ENCODE data around the gene KCMF1. TPM values are rescaled to one million over a fixed set of nuclear protein-coding genes. Genes with fewer than 3 reads are reported as not detected.
A peak's percentile ranks its signal among the peaks of the same experiment; 100 is the strongest.

Gene KCMF1
- total RNA-seq, 3 donors from 2014 or later (not counting 1 experiment from before 2014, with no cell fraction given) = 70.8 to 81.4 (median 77.1) TPM

DNA sequence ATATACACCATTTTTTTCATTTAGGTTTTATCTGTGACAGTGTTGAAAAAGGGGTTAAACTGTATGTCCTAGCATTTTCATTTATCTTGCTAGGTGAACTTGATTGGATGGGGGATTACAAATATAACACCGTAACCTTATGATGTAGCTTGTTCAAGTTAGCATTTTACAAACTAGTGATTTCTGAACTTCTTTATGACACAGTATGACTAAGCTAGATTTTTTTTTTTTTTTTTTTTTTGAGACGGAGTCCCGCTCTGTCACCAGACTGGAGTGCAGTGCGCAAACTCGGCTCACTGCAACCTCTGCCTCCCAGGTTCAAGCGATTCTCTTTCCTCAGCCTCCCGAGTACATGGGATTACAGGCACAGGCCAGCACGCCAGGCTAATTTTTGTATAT, 47.1 kb downstream of the KCMF1 start:
- no peak overlapping the region for H3K27ac ChIP-seq (ENCODE audit: low read length)
- Mint-ChIP-seq H3K4me3 (no peak overlapping the region), H3K27me3 (ENCODE audit: low read depth in 2 of 2) (no peaks in the 10 kb centered on the region), H3K36me3 (no peaks in the 10 kb centered on the region), H3K9me3 (no peaks in the 10 kb centered on the region), H3K4me1 (peaks cover 44 to 51% of the 10 kb centered on the region in 2 donors), H3K27ac (peak overlapping the region in 1 of 2 donors; percentile 76)
- H3K36me3 ChIP-seq (ENCODE audit: control insufficient read depth, insufficient read depth, low read length) = no peaks in the 10 kb centered on the region
- TF ChIP-seq, protein P1, sequence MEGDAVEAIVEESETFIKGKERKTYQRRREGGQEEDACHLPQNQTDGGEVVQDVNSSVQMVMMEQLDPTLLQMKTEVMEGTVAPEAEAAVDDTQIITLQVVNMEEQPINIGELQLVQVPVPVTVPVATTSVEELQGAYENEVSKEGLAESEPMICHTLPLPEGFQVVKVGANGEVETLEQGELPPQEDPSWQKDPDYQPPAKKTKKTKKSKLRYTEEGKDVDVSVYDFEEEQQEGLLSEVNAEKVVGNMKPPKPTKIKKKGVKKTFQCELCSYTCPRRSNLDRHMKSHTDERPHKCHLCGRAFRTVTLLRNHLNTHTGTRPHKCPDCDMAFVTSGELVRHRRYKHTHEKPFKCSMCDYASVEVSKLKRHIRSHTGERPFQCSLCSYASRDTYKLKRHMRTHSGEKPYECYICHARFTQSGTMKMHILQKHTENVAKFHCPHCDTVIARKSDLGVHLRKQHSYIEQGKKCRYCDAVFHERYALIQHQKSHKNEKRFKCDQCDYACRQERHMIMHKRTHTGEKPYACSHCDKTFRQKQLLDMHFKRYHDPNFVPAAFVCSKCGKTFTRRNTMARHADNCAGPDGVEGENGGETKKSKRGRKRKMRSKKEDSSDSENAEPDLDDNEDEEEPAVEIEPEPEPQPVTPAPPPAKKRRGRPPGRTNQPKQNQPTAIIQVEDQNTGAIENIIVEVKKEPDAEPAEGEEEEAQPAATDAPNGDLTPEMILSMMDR (IDR thresholded peaks at IDR 0.05) = peak; percentile 1
- ATAC-seq (no peak), DNase-seq (no peak)
- intact Hi-C loops (cut with micrococcal nuclease) = no loop called here
- H3K4me1 ChIP-seq (ENCODE audit: control insufficient read depth, insufficient read depth, low read length) = no peaks in the 10 kb centered on the region
- no peak overlapping the region for H3K4me3 ChIP-seq (ENCODE audit: low read length)
- 92% methylated on average over 8 of the region's 8 CpGs for WGBS (ENCODE audit: insufficient coverage)
- no peaks in the 10 kb centered on the region for H3K27me3 ChIP-seq (ENCODE audit: control insufficient read depth, insufficient read depth, low read length)
- no peaks in the 10 kb centered on the region for H3K9me3 ChIP-seq (ENCODE audit: control insufficient read depth, insufficient read depth, low read length)

- Histone ChIP-seq H3K27me3 (ENCODE audit: control insufficient read depth, insufficient read depth, low read length) (no peaks in the 10 kb centered on the region), H3K9me3 (ENCODE audit: control insufficient read depth, insufficient read depth, low read length) (no peaks in the 10 kb centered on the region), H3K4me1 (ENCODE audit: control insufficient read depth, insufficient read depth, low read length) (no peaks in the 10 kb centered on the region), H3K27ac (ENCODE audit: low read length) (no peak overlapping the region), H3K36me3 (ENCODE audit: control insufficient read depth, insufficient read depth, low read length) (no peaks in the 10 kb centered on the region), H3K4me3 (ENCODE audit: low read length) (no peak overlapping the region)
- TF ChIP-seq, protein P1 (IDR thresholded peaks at IDR 0.05) = no peak
- no peak overlapping the region for H3K4me3 Mint-ChIP-seq
- ATAC-seq = no peak
- no peaks in the 10 kb centered on the region for H3K36me3 Mint-ChIP-seq
- peaks cover 35 to 53% of the 10 kb centered on the region in 2 donors for H3K4me1 Mint-ChIP-seq
- H3K27ac Mint-ChIP-seq = no peak overlapping the region
- DNase-seq = no peak
- intact Hi-C loops (cut with micrococcal nuclease) = no loop called here
- H3K9me3 Mint-ChIP-seq = no peaks in the 10 kb centered on the region
- no peaks in the 10 kb centered on the region for H3K27me3 Mint-ChIP-seq (ENCODE audit: low read depth in 2 of 2)
Observed at GRCh38 chr2:85019121-85019520, 48.2 kb downstream of the KCMF1 start.

DNA sequence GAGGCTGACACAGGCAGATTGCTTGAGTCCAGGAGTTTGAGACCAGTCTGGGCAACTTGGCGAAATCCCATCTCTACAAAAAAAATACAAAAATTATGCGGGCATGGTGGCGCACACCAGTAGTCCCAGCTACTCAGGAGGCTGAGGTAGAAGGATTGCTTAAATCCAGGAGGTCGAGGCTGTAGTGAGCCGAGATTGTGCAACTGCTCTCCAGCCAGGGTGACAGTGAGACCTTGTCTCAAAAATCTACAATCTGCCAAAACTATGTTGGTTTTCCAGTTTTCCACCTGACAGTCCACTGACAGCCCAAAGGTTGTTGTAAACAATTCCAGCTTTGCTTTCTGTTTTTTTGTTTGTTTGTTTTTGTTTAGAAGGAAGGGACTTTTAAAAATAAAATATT, 51.3 kb downstream of the KCMF1 start:
- H3K36me3 ChIP-seq (ENCODE audit: control insufficient read depth, insufficient read depth, low read length) = no peaks in the 10 kb centered on the region
- Mint-ChIP-seq H3K4me1 (peaks cover 28 to 46% of the 10 kb centered on the region in 2 donors), H3K36me3 (no peaks in the 10 kb centered on the region), H3K9me3 (no peaks in the 10 kb centered on the region), H3K4me3 (no peak overlapping the region), H3K27ac (peak overlapping the region in 1 of 2 donors; percentile 58), H3K27me3 (ENCODE audit: low read depth in 2 of 2) (no peaks in the 10 kb centered on the region)
- WGBS (ENCODE audit: insufficient coverage) = 97% methylated on average over 5 of the region's 5 CpGs
- H3K9me3 ChIP-seq (ENCODE audit: control insufficient read depth, insufficient read depth, low read length) = no peaks in the 10 kb centered on the region
- TF ChIP-seq, protein P1 (IDR thresholded peaks at IDR 0.05) = no peak
- no peak overlapping the region for H3K4me3 ChIP-seq (ENCODE audit: low read length)
- intact Hi-C loops (cut with micrococcal nuclease) = no loop called here
- no peak for ATAC-seq
- H3K4me1 ChIP-seq (ENCODE audit: control insufficient read depth, insufficient read depth, low read length) = no peaks in the 10 kb centered on the region
- no peak for DNase-seq
- no peak overlapping the region for H3K27ac ChIP-seq (ENCODE audit: low read length)
- no peaks in the 10 kb centered on the region for H3K27me3 ChIP-seq (ENCODE audit: control insufficient read depth, insufficient read depth, low read length)

DNA sequence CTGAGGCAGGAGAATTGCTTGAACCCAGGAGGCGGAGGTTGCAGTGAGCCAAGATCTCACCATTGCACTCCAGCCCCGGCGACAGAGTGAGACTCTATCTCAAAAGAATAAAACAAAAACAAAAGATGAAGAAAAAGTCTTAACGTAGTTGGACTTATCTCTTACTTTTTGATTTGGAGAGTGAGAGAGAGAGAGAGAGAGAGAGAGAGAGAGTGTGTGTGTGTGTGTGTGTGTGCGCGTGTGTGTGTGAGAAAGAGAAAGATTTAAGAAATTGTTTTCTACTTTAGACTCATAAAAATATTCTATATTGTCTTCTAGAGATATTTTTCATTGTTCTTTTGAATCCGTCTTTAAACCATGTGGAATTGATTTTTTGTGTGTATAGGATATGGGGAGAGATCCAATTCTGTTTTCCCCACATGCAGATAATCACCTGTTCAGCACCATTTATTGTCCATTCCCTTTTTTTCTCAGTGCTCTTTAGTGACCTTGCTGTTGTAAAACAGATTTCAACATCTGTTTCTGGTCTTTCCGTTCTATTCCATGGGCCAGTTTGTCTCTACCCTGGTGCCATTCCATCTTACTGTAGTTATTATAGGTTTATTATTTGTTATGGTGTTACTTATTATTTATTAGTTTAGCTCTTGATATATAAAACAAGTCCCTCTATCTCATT, 53.5 kb downstream of the KCMF1 start:
- intact Hi-C loops (cut with micrococcal nuclease) = no loop called here
- WGBS (ENCODE audit: insufficient coverage) = 100% methylated on average over 1 of the region's 8 CpGs
- DNase-seq = no peak
- Histone ChIP-seq H3K4me3 (ENCODE audit: low read length) (no peak overlapping the region), H3K36me3 (ENCODE audit: control insufficient read depth, insufficient read depth, low read length) (peaks cover 15% of the 10 kb centered on the region), H3K4me1 (ENCODE audit: control insufficient read depth, insufficient read depth, low read length) (no peaks in the 10 kb centered on the region), H3K9me3 (ENCODE audit: control insufficient read depth, insufficient read depth, low read length) (no peaks in the 10 kb centered on the region), H3K27ac (ENCODE audit: low read length) (no peak overlapping the region), H3K27me3 (ENCODE audit: control insufficient read depth, insufficient read depth, low read length) (no peaks in the 10 kb centered on the region)
- Mint-ChIP-seq H3K36me3 (no peaks in the 10 kb centered on the region), H3K27me3 (ENCODE audit: low read depth in 2 of 2) (no peaks in the 10 kb centered on the region), H3K27ac (peak overlapping the region; percentile 1 to 7), H3K9me3 (no peaks in the 10 kb centered on the region), H3K4me3 (no peak overlapping the region), H3K4me1 (peaks cover 19 to 43% of the 10 kb centered on the region in 2 donors)
- TF ChIP-seq, protein P1 (IDR thresholded peaks at IDR 0.05) = no peak
- ATAC-seq = no peak
